Ishikawa (cell line): ENCODE measurements around the gene OGN.

Source experiments
- CEBPB ChIP-seq: IDR thresholded peaks from 2 replicates; pipeline ENCODE4 v1.6.1; 2012
- CREB1 ChIP-seq: IDR thresholded peaks from 2 replicates; pipeline ENCODE4 v1.6.1; 2012; ENCODE audit warnings: low read depth
- EGR1 ChIP-seq: IDR thresholded peaks from 2 replicates; pipeline ENCODE4 v1.6.1; 2012
- EP300 ChIP-seq: IDR thresholded peaks from 2 replicates; pipeline ENCODE4 v1.6.1; 2012; ENCODE audit warnings: borderline replicate concordance
- FOXM1 ChIP-seq: IDR thresholded peaks from 2 replicates; pipeline ENCODE4 v1.6.1; 2012; ENCODE audit warnings: low read depth, borderline replicate concordance
- MAX ChIP-seq: IDR thresholded peaks from 2 replicates; pipeline ENCODE4 v1.6.1; 2012
- NFIC ChIP-seq: IDR thresholded peaks from 2 replicates; pipeline ENCODE4 v1.6.1; 2012
- RAD21 ChIP-seq: IDR thresholded peaks from 2 replicates; pipeline ENCODE4 v1.6.1; 2012; ENCODE audit warnings: low read depth
- REST ChIP-seq: IDR thresholded peaks from 2 replicates; pipeline ENCODE4 v1.6.1; 2012; ENCODE audit warnings: low read depth, mild to moderate bottlenecking
- TAF1 ChIP-seq: IDR thresholded peaks from 2 replicates; pipeline ENCODE4 v1.6.1; 2012; ENCODE audit warnings: low read depth, mild to moderate bottlenecking
- TCF12 ChIP-seq: IDR thresholded peaks from 2 replicates; pipeline ENCODE4 v1.6.1; 2012; ENCODE audit warnings: low read depth
- TEAD4 ChIP-seq: IDR thresholded peaks from 2 replicates; pipeline ENCODE4 v1.6.1; 2012
- USF1 ChIP-seq: IDR thresholded peaks from 2 replicates; pipeline ENCODE4 v1.6.1; 2012
- YY1 ChIP-seq: IDR thresholded peaks from 2 replicates; pipeline ENCODE4 v1.6.1; 2012; ENCODE audit warnings: low read depth
- ZBTB7A ChIP-seq: IDR thresholded peaks from 2 replicates; pipeline ENCODE4 v1.6.1; 2012; ENCODE audit warnings: low read depth

Gene OGN

GRCh38 chr9:92439921-92440750, 35.8 kb upstream of the OGN start:
- no peak for TF ChIP-seq TAF1
- TF ChIP-seq EP300: no peak
- TF ChIP-seq CREB1: no peak
- TF ChIP-seq ZBTB7A: no peak
- TF ChIP-seq EGR1: no peak
- TF ChIP-seq CEBPB: no peak
- no peak for TF ChIP-seq USF1
- TF ChIP-seq FOXM1: no peak
- no peak for TF ChIP-seq YY1
- TF ChIP-seq RAD21: no peak
- TF ChIP-seq TCF12: no peak

GRCh38 chr9:92438900-92439526, 34.6 kb upstream of the OGN start:
- no peak for TF ChIP-seq NFIC
- no peak for TF ChIP-seq REST
- TF ChIP-seq RAD21: no peak

GRCh38 chr9:92435263-92435662, 30.9 kb upstream of the OGN start:
- TF ChIP-seq ZBTB7A (no peak), NFIC (no peak), EP300 (no peak), USF1 (no peak), REST (no peak), TEAD4 (no peak), MAX (no peak), CEBPB (no peak), TCF12 (no peak), YY1 (no peak), RAD21 (no peak), CREB1 (no peak), TAF1 (no peak), FOXM1 (no peak), EGR1 (no peak)

- no peak for TF ChIP-seq FOXM1
- TF ChIP-seq YY1: no peak
- TF ChIP-seq TCF12: no peak
- no peak for TF ChIP-seq EGR1
- TF ChIP-seq TAF1: no peak
- TF ChIP-seq USF1: no peak
- no peak for TF ChIP-seq CREB1
- no peak for TF ChIP-seq NFIC
- no peak for TF ChIP-seq RAD21
- TF ChIP-seq ZBTB7A: no peak
- TF ChIP-seq TEAD4: no peak
- no peak for TF ChIP-seq REST
- no peak for TF ChIP-seq EP300
- no peak for TF ChIP-seq MAX
Observed at GRCh38 chr9:92432972-92433548, 28.7 kb upstream of the OGN start.
